GM21515 (cell line): ENCODE data around the gene TERT.
"Not testable (repeated sequence)": the region's sequence is repeated elsewhere in the genome, so short reads cannot be mapped to it uniquely, and the experiment has no call there.

Source experiments
- ATAC-seq: cut with Tn5 transposase; IDR thresholded peaks from one replicate; pipeline ENCODE4 v1.9.1; 2021; ENCODE audit not compliant: unreplicated experiment

The TERT gene

DNA sequence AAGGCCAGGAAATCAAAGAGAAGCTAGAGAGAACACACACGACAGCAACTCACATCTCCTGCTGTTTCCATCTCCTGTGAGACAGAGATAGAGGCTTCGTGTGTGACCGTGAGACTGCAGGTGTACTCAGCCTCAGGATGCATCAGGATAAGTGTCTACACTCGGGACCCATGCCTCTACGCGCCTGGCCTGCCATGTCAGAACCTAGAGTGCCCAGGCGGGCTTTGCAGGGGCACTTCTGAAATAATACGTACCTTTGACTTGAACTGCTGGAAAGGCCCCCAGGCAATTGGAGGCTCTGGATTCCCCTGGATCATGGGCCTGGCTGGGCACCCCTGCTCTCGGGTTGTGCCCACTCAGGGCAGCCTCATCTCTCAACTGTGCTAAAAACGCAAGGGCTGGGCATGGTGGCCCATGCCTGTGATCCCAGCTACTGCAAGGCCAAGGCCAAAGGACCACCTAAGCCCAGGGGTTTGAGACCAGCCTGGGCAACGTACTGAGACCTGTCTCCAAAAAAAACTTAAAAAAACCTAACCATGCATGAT is 37.1 kb upstream of the TERT start:
- ATAC-seq = no peak

DNA sequence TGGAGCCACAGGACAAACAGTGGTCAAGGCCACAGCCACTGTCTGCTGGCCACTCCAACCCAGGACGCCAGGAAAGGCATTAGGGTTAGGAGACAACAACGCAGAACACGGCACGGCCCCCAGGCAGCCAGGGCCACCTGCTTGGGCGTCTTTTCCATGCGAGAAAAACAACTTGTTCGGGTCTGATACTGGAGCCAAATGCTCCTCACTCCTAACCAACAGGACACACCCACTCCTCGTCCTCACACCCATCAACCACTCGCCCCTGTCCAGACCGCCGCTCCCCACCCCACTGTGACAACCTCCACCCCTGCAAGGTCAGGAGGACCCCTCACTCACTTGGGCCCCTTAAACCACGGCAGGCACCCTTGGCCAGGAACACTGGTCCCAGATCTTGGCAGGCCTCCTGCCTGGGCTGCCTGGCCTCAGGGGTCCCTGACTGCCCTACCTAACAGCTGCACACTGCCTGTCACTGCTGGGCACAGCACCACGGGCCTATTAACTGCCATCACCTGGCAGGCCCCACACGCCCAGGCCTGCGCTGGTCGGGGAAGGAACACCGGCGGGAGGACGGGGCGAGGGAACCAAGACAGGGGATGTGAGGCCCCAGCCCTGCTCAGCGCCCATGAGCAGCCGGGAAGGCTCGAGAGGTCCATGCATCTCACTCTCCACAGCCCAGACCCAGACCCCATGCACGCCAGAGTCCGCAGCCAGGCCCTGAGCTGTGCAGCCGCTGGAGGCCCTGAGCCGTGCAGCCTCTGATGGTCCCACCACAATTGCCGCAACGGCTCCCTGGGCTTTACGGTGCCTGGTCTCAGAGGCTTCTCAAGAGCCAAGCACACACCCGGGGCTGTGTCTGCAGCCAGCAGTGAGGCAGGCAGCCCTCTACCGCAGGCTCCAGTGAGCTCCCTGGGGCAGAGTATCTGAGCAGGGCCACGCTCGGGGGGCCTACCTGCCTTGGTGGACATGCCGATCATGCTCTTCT is 36.3 kb upstream of the TERT start:
- no peak for ATAC-seq

DNA sequence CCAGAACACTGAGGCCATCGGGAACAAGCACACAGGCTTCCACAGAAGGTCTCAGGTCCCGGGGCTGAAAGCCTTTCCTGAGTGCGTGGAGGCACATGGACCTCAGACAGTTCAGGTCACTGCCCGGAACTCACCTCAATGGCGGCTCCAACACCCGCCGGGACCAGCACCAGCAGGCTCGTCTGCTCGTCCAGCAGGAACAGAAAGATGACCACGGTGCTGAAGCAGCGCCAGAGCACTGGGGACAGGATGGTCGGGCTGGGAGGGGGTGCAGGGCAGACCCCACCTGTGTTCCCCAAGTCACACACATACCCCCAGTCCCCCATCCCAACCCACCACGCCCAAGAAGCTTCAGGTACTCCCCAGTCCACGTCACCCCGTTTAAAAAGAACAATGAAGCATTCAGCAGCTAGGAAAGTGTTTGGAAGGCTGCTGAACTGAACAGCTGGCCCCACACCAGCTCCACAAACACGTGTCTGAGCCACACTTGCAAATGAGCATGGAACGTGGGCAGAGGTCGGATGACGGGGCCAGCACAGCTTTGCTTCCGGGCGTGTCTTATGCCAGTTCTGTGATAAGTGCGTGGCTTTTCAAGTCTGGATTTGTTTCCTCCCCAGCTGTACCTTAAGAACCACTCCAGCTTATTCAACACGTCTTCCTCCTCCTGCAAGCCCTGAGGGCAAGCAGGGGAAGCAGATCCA is 35.4 kb upstream of the TERT start:
- no peak for ATAC-seq

DNA sequence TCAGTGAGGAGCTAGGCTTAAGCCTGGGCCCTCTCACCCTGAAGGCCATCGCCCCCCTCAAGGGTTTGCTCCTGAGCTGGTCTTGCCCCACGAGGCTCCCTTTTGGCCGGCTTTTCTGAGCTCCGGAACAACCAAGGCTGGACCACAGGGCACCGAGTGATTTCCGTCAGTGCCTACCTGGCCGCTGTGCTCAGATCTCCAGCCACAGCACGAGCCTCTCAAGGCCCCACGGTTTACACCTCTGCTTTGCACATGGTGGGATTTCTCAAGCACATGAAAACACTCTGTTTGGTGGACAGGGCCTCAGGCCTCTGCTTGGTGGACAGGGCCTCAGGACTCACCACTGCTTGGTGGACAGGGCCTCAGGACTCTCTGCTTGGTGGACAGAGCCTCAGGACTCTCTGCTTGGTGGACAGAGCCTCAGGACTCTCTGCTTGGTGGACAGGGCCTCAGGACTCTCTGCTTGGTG is 34.3 kb upstream of the TERT start:
- no peak for ATAC-seq

DNA sequence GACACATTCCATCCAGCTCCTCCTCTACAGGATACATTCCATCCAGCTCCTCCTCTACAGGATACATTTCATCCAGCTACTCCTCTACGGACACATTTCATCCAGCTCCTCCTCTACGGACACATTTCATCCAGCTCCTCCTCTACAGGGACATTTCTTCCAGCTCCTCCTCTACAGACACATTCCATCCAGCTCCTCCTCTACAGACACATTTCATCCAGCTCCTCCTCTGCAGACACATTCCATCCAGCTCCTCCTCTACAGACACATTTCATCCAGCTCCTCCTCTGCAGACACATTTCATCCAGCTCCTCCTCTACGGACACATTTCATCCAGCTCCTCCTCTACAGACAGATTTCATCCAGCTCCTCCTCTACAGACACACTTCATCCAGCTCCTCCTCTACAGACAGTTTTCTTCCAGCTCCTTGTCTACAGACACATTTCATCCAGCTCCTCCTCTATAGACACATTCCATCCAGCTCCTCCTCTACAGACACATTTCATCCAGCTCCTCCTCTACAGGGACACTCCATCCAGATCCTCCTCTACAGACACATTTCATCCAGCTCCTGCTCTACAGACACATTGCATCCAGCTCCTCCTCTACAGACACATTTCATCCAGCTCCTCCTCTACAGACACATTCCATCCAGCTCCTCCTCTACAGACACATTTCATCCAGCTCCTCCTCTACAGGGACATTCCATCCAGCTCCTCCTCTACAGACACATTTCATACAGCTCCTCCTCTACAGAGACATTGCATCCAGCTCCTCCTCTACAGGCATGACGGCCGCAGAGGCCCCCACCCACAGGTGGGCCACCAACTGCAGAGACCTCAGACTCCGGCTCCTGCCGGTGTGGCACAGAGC is 33.6 kb upstream of the TERT start:
- ATAC-seq = not testable (repeated sequence)

DNA sequence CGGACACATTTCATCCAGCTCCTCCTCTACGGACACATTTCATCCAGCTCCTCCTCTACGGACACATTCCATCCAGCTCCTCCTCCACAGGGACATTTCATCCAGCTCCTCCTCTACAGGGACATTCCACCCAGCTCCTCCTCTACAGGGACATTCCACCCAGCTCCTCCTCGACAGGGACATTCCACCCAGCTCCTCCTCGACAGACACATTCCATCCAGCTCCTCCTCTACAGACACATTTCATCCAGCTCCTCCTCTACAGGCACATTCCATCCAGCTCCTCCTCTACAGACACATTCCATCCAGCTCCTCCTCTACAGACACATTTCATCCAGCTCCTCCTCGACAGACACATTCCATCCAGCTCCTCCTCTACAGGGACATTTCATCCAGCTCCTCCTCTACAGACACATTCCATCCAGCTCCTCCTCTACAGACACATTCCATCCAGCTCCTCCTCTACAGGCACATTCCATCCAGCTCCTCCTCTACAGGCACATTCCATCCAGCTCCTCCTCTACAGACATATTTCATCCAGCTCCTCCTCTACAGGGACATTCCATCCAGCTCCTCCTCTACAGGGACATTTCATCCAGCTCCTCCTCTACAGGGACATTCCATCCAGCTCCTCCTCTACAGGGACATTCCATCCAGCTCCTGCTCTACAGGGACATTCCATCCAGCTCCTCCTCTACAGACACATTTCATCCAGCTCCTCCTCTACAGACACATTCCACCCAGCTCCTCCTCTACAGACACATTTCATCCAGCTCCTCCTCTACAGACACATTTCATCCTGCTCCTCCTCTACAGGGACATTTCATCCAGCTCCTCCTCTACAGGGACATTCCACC is 32.3 kb upstream of the TERT start:
- ATAC-seq = not testable (repeated sequence)

DNA sequence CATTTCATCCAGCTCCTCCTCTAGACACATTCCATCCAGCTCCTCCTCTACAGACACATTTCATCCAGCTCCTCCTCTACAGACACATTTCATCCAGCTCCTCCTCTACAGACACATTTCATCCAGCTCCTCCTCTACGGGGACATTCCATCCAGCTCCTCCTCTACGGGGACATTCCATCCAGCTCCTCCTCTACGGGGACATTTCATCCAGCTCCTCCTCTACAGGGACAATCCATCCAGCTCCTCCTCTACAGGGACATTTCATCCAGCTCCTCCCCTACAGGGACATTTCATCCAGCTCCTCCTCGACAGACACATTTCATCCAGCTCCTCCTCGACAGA is 31.6 kb upstream of the TERT start:
- not testable (repeated sequence) for ATAC-seq

DNA sequence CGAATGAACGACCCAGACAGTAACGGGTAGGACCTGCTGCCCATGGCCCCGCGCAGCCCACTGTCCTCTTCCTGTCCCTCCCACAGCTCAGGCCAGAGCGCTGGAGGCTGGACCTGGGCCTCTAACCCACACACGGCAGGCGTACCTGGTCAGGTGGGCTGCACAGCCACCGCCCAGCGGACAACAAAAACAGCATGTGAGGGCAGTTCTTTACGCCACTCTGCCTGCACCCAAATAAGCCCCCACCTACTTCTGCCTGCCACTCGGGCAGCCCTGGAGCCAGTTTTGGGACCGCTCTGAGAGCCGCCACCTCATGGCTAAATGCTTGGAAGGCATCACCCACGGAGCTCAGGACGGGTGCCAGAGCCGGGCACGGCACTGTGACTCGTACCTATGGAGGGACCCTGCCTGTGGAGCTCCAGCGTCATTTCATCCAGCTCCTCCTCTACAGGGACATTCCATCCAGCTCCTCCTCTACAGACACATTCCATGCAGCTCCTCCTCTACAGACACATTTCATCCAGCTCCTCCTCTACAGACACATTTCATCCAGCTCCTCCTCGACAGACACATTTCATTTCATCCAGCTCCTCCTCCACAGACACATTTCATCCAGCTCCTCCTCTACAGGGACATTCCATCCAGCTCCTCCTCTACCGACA is 31.1 kb upstream of the TERT start:
- ATAC-seq = no peak

DNA sequence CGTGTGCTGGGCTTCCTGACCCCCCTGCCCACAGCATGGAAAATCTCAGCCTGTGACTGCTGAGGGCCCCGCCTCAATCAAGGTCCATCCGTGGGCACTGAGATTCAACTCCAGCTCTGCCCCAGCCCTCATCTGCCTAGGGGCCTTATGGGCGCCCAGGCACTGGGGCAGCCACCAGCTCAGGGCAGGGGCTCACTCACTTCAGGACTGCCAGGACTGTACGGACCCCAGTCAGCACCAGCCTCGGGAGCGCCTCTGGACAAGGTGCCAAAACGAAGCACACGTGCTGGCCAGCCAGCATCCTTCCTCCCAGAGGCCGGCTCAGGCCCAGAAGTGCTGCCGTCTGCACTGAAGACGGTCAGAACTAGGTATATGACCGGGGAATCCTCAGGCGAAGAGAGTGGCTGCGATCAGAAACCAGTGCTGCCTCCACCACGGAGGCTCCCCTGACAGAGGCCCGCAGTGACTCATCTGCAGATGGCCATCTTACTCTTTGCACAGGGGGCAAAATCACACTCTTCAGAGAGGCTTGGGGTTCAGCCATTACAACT is 30.4 kb upstream of the TERT start:
- ATAC-seq = no peak

DNA sequence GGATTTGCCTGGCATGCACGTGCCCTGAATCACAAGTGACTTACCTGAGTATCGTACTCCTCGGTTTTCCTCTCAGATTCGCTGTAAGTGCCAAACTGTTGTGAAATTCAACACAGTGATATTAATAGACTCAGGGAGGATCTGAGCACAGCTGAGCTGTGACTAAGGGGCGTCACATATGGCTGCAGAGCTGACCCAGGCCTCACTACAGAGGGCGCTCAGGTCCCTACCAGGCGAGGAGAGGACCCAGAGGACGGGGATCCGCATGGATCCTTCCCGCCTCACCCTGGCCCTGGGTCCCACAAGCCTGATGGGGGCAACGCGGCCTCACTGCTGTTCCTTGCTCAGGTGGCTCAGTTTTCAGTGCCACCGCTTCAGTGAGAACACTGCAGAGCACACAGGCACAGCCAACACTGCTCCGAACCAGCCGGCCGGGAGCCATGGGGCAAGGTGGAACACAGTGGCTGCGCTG is 29.9 kb upstream of the TERT start:
- ATAC-seq = no peak

DNA sequence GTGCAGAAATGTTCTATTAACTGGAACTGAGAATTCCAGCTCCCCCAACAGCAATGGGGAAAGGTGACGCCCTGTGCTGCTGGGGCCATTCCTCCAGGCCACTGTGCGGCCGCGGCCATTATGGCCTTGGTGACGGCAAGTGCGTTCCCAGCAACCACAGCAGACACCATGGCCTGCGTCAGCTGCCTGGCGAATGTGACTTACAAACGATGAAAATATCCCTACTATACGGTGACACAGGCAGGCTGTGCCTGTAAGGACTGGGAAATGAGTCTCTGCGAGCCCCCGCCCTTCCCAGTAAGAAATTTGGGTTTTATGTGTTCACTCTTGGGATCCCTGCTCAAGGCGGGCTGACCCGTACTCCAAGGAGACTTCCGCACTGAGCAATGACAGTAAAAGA is 29.4 kb upstream of the TERT start:
- ATAC-seq = no peak

DNA sequence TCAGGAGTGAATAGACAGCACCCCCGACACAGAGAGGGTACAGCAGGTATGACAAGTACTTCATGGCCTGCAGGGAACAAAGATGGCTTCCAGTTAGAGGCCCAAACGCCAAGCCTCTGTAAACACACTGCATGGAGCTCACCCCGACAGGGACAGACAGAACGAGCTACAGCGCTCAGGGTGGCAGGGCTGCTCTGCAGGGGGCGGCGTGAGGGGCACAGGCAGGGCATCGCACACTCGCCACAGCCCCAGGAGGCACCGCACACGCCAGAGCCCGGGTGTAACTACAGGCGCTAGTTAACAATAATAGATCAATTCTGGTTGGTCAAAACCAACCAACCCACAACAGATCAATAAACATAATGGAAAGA is 28.9 kb upstream of the TERT start:
- ATAC-seq = no peak

DNA sequence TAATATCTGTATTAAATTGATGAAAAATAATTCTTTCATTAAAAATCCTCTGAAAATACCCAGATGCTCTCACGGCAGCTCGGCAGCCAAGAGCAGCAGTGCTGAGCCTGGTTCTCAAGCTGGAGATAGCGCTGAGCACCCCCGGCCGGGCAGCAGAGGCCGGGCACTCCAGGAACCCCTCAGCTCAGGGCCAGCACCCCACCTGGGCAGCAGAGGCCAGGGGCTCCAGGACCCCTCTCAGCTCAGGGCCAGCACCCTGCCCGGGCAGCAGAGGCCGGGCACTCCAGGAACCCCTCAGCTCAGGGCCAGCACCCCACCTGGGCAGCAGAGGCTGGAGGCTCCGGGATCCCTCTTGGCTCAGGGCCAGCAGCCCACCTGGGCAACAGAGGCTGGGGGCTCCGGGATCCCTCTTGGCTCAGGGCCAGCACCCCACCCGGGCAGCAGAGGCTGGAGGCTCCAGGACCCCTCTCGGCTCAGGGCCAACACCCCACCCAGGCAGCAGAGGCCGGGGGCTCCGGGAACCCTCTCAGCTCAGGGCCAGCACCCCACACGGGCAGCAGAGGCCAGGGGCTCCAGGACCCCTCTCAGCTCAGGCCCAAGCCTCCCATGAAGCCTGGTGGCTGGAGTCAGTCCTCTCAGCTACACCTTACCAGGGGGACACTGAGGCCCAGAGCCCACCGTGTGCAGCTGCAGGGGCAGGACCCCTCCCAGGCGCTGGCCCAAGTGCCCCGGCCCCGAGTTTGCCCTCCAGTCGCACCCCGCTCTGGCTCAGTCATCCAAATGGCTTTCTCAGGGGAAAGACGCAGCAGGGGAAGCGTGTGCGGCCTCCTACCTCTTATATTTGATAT is 28.3 kb upstream of the TERT start:
- ATAC-seq = no peak

DNA sequence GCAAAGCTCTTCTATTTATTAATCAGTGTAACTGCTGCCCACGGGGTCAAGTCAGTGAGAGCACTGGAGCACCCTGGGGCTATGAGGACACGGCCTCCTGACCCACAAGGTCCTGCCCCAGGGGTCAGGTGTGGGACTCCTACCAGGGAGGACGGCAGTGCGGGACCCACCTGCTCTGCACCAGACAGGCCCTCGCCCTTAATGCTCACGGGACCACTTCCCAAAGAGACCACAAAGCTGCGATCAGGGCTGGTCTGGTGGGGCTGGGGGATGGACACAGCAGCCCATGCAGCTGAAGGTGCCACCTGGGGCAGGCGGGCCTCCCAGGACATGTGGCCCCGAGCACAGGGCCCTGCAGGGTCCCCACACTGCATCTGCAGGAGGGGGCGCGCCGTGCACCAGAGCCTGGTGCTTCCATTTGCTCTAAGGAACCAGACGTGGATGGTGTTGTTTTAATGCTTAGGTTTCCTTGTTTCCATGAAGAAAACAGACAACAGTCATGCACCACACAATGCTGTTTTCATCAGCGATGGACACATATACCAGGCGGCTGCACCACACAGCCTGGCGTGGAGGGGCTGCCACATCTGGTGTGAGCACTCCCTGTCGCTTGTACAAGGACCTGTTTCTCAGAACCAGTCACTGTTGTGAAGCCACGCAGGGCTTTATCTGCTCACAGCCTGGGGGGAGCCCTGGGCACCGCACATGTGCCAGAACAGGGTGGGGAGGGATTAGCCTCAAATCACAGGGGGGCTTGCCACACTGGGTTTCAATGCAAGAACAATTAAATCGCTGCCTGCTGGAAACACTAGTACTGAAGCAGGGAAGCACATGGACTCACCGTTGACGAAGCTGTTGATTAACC is 27.4 kb upstream of the TERT start:
- ATAC-seq = no peak

DNA sequence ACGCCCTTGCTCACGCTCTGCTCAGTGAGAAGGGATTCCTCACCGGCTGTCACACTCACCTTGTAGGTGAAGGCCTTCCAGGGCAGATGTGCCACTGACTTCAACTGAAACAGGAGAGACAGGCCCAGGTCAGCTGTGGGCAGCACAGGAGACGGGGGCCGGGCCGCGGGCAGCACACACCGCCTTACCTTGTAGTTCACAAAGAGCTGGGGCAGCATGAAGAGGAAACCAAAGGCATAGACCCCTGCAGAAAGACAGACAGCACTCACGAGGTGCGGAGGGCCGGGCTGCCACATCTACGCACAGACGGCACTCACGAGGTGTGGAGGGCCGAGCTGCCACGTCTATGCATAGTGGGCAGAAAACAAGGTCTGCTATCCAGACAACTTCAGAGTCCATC is 26.7 kb upstream of the TERT start:
- ATAC-seq = no peak

DNA sequence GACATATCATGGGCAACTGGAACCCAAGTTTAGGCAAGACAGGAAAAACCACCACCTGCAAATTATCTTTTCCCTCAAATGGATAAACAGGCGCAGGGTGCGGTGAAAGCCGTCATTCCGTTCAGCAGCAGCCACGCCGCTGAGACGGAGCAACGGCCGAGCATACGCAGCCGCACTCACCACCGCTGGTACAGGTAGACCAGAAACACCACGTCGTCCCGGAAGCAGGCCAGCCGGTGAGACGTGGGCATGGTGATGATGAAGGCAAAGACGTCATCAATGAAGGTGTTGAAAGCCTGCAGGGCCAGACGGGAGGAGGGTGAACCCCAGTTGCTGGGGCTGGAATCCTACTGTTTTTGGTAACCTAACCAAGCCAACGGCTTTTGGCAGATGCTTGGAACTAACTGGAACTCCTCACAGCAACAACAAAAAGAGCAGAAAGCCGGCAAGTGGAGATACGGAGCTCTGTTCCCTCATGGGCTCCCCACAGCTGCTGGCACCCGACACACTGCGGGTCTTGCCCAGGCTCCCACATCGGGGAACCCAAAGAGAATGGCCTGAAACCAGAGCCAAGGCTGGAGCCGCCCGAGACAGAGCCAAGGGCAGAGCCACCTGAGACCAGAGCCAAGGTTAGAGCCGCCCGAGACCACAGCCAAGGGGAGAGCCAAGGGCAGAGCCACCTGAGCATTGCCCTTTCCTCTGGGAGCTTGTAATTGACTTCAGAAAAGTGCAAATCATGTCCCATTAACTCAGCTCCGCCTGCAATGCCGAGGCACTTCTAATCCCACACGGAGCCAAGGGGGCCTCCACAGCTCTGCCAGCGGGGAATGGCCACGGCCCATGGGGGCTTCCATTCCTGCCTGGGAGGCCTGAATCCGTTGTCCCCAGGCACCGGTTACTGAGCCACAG is 25.8 kb upstream of the TERT start:
- no peak for ATAC-seq
